Suprapubic skin (tissue), 4 donors: ENCODE data around the gene SHOX. TPM values are rescaled to one million over a fixed set of nuclear protein-coding genes. Genes with fewer than 3 reads are reported as not detected.
"Not testable (repeated sequence)": the region's sequence is repeated elsewhere in the genome, so short reads cannot be mapped to it uniquely, and the experiment has no call there.

ENCODE experiments used
- DNase-seq, 2 donors: peaks; one replicate each; pipeline ENCODE4 v3.0.0-alpha.2; 2019; ENCODE audit warnings: low spot score in 2 of 2
- H3K27ac ChIP-seq: fragments of 200-600 bp; sonication (generic); one replicate; pipeline ENCODE4 v1.5.1; 2019
- H3K27me3 ChIP-seq: fragments of 200-600 bp; sonication (generic); one replicate; pipeline ENCODE4 v1.5.1; 2019
- H3K36me3 ChIP-seq: fragments of 200-600 bp; sonication (generic); one replicate; pipeline ENCODE4 v1.5.1; 2019
- H3K4me1 ChIP-seq: fragments of 200-600 bp; sonication (generic); one replicate; pipeline ENCODE4 v1.5.1; 2019
- H3K4me3 ChIP-seq: fragments of 200-600 bp; sonication (generic); one replicate; pipeline ENCODE4 v1.5.1; 2019; ENCODE audit warnings: mild to moderate bottlenecking
- H3K9me3 ChIP-seq: fragments of 200-600 bp; sonication (generic); one replicate; pipeline ENCODE4 v1.5.1; 2019
- EP300 ChIP-seq: sonication (generic); formaldehyde crosslinking; IDR thresholded peaks from one replicate; pipeline ENCODE4 v1.6.1; 2017; ENCODE audit warnings: antibody characterized with exemption
- POLR2A ChIP-seq, 2 donors: fragments of 450-650 bp; IDR thresholded peaks; one replicate each; pipeline ENCODE4 v1.6.1; 2017; ENCODE audit warnings: antibody characterized with exemption in 2 of 2, mild to moderate bottlenecking in 2 of 2, moderate library complexity in 2 of 2
- POLR2AphosphoS5 ChIP-seq, 3 donors: sonication (generic); formaldehyde crosslinking; IDR thresholded peaks; one replicate each; pipeline ENCODE4 v1.6.1; 2017; ENCODE audit warnings: antibody characterized with exemption in 3 of 3
- WGBS: methylation state at CpG from one replicate; pipeline ENCODE4 v1.1.5; 2018; 5-methylcytosine and 5-hydroxymethylcytosine counted together
- total RNA-seq, 4 donors: library from RNA; depleted of rRNA; stranded (reverse); fragments of >200 nt; gene quantifications; one replicate each; pipeline ENCODE4 v1.1.0, GENCODE V29; 2016
- TF ChIP-seq, protein P1 (sequence below), 2 donors: fragments of 200-600 bp in 1 of 2; fragments of 450-650 bp in 1 of 2; sonication (generic) in 1 of 2; IDR thresholded peaks; one replicate each; pipeline ENCODE4 v1.5.1; 2016 to 2019; ENCODE audit warnings: antibody characterized with exemption in 2 of 2, mild to moderate bottlenecking in 1 of 2, moderate library complexity in 1 of 2

The SHOX gene
- total RNA-seq, 4 donors from 2014 or later: 0.16 to 0.32 (median 0.23) TPM; not detected in 1

DNA sequence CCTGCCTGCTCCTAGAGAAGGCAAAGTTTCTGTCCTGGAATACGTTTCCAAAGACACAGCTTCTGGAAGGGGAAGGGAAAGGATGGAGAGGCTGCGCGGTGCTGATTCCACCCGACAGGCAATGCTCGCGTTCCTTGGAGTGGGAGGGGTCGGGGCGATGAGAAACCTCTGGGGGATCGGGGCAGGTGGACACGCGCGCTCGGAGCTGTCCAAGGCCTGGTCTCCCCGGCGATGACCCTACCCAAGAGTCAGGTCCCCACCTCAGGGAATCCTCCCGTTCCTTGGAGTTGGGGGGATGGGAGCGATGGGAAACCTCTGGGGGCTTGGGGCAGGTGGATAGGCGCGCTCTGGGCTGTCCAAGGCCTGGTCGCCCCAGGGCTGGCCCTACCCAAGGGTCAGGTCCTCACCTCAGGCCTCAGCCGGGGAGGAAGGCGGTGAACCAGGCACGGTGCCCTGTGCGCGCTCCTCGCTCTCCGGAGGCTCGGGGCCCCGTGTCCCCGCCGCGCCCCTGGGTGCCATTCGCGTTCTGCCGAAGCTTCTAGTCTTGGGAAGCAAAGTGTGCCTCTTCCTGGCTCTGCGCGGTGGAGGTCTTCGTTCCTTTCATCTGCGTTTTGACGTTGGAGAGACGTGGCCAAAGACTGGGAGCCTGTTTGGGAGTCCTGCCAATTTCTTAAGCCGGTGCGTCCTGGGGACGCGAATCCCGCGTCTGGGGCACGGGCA is 10.6 kb upstream of the SHOX start:
- no peak for TF ChIP-seq POLR2A (IDR thresholded peaks at IDR 0.05)
- no peak for TF ChIP-seq POLR2AphosphoS5 (IDR thresholded peaks at IDR 0.05)
- no peak for TF ChIP-seq EP300
- TF ChIP-seq, protein P1, sequence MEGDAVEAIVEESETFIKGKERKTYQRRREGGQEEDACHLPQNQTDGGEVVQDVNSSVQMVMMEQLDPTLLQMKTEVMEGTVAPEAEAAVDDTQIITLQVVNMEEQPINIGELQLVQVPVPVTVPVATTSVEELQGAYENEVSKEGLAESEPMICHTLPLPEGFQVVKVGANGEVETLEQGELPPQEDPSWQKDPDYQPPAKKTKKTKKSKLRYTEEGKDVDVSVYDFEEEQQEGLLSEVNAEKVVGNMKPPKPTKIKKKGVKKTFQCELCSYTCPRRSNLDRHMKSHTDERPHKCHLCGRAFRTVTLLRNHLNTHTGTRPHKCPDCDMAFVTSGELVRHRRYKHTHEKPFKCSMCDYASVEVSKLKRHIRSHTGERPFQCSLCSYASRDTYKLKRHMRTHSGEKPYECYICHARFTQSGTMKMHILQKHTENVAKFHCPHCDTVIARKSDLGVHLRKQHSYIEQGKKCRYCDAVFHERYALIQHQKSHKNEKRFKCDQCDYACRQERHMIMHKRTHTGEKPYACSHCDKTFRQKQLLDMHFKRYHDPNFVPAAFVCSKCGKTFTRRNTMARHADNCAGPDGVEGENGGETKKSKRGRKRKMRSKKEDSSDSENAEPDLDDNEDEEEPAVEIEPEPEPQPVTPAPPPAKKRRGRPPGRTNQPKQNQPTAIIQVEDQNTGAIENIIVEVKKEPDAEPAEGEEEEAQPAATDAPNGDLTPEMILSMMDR (IDR thresholded peaks at IDR 0.05): no peak
- Histone ChIP-seq H3K27ac (no peak overlapping the region), H3K36me3 (no peaks in the 10 kb centered on the region), H3K4me3 (no peak overlapping the region), H3K4me1 (peaks cover 13% of the 10 kb centered on the region), H3K27me3 (peaks cover 59% of the 10 kb centered on the region), H3K9me3 (no peaks in the 10 kb centered on the region)
- 6% methylated on average over 27 of the region's 48 CpGs for WGBS
- DNase-seq: peak in 1 of 2 donors; percentile 59

DNA sequence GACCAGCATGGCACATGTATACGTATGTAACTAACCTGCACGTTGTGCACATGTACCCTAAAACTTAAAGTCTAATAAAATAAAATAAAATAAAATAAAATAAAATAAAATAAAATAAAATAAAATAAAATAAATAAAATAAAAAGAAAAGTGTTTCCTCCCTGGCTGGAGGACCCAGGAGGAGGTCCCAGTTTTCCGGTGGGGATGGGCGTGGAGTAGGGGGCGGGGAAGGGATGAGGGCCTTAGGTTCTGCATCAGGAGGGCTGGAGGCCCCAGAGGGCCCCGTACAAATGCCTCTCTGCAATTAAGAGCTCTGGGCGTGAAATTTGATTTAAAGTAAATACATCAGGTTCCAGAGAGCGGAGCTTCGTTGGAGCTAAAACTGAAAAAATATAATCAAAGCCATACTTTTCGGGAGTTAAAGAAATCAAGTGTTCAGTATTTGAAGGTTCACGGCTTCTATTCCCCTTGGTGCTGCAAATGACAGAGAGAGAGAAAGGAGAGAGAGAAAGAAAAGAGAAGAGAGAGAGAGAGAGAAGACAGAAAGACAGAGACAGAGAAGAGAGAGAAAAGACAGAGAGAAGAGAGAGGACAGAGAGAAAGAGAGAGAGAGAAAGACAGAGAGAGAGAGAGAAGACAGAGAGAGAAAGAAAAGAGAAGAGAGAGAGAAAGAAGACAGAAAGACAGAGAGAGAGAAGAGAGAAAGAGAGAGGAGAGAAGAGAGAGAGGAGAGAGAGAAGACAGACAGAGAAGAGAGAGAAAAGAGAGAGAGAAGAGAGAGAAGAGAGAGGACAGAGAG is 8.7 kb upstream of the SHOX start:
- TF ChIP-seq, protein P1 (IDR thresholded peaks at IDR 0.05): no peak
- TF ChIP-seq EP300: no peak
- TF ChIP-seq POLR2AphosphoS5 (IDR thresholded peaks at IDR 0.05): no peak
- no peak for TF ChIP-seq POLR2A (IDR thresholded peaks at IDR 0.05)
- H3K36me3 ChIP-seq: no peaks in the 10 kb centered on the region
- no peak overlapping the region for H3K27ac ChIP-seq
- WGBS: 19% methylated on average over 11 of the region's 11 CpGs
- no peak for DNase-seq
- peaks cover 13% of the 10 kb centered on the region for H3K4me1 ChIP-seq
- no peak overlapping the region for H3K4me3 ChIP-seq
- no peaks in the 10 kb centered on the region for H3K9me3 ChIP-seq
- peaks cover 64% of the 10 kb centered on the region for H3K27me3 ChIP-seq

DNA sequence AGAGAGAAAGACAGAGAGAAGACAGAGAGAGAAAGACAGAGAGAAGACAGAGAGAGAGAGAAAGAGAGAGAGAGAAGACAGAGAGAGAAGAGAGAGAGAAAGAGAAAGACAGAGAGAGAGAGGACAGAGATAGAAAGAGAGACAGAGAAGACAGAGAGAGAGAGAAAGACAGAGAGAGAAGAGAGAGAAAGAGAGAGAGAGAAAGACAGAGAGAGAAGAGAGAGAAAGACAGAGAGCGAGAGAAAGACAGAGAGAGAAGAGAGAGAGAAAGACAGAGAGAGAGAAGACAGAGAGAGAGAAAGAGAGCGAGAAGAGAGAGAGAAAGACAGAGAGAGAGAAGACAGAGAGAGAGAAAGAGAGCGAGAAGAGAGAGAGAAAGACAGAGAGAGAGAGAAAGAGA is 7.8 kb upstream of the SHOX start:
- not testable (repeated sequence) for H3K9me3 ChIP-seq, H3K4me3 ChIP-seq, H3K27ac ChIP-seq, H3K36me3 ChIP-seq, DNase-seq
- Histone ChIP-seq H3K27me3 (peaks cover 64% of the 10 kb centered on the region), H3K4me1 (peaks cover 13% of the 10 kb centered on the region)
- WGBS: 52% methylated on average over 3 of the region's 3 CpGs

DNA sequence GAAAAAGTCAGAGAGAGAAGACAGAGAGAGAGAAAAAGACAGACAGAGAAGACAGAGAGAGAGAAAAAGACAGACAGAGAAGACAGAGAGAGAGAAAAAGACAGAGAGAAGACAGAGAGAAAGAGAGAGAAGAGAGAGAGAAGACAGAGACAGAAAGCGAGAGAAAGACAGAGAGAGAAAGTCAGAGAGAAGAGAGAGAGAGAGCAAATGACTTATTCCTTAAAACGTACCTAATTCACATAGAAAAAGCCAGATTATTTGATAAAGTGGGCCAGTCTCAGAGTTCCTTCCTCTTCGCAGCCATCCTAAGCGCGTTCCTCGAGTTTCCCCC is 7.4 kb upstream of the SHOX start:
- no peaks in the 10 kb centered on the region for H3K36me3 ChIP-seq
- peak overlapping the region; percentile 29 for H3K4me3 ChIP-seq
- H3K27me3 ChIP-seq: peaks cover 64% of the 10 kb centered on the region
- no peaks in the 10 kb centered on the region for H3K9me3 ChIP-seq
- H3K4me1 ChIP-seq: peaks cover 13% of the 10 kb centered on the region
- TF ChIP-seq POLR2AphosphoS5 (IDR thresholded peaks at IDR 0.05): no peak
- TF ChIP-seq POLR2A (IDR thresholded peaks at IDR 0.05): no peak
- no peak for TF ChIP-seq EP300
- TF ChIP-seq, protein P1 (IDR thresholded peaks at IDR 0.05): no peak
- no peak overlapping the region for H3K27ac ChIP-seq
- WGBS: 8% methylated on average over 6 of the region's 6 CpGs
- DNase-seq: no peak

DNA sequence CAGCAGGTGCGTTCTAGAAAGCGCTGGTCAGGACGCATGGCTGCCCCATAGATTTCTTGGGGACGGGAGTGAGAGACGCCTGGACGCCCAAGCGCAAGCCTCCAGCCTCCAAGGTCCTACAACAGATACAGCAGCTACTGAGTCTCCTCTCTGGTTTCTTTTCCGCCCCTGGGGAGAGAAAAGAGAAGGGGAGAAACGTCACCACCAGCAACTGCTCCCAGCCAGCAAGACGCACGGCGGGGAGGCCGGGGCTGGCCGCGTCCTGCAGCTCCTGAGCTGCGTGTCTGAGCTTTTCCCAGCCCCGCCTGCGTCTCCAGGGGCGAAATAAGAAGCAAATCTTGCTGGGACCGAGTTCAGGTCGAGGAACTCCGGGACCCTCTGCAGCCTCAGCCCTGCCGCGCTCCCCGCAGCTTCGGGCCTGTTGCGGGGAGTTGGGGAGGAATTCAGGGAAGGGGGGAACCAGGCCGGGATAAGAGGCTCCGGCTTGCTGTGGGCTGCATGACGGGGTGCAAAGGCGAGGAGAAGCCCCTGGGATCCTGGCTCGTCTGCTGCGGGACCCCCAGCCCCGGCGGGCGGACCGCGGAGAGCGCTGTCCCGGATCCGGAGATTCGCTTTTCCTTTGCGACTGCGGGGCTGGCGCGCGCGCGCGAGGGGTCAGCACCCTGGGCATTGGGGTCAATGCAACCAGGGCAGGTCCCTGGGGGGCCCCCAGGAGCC is 6.8 kb upstream of the SHOX start:
- Histone ChIP-seq H3K4me1 (peaks cover 13% of the 10 kb centered on the region), H3K27ac (no peak overlapping the region), H3K4me3 (peak overlapping the region; percentile 29), H3K27me3 (peaks cover 61% of the 10 kb centered on the region), H3K9me3 (no peaks in the 10 kb centered on the region), H3K36me3 (no peaks in the 10 kb centered on the region)
- TF ChIP-seq, protein P1 (IDR thresholded peaks at IDR 0.05): no peak
- TF ChIP-seq POLR2AphosphoS5 (IDR thresholded peaks at IDR 0.05) (no peak), EP300 (no peak), POLR2A (IDR thresholded peaks at IDR 0.05) (no peak)
- 5% methylated on average over 27 of the region's 50 CpGs for WGBS
- DNase-seq: peak in 1 of 2 donors; percentile 47
